ENCODE measurements around the gene PDYN.

The PDYN gene

GRCh38 chr20:1982686-1983085 is 11.2 kb downstream of the PDYN start:
- no peak overlapping the region for H3K4me3 ChIP-seq (replicated peaks in 1 of 2; ENCODE audit: low read depth in 2 of 2, low read length in 2 of 2)
- TF ChIP-seq, protein P1, sequence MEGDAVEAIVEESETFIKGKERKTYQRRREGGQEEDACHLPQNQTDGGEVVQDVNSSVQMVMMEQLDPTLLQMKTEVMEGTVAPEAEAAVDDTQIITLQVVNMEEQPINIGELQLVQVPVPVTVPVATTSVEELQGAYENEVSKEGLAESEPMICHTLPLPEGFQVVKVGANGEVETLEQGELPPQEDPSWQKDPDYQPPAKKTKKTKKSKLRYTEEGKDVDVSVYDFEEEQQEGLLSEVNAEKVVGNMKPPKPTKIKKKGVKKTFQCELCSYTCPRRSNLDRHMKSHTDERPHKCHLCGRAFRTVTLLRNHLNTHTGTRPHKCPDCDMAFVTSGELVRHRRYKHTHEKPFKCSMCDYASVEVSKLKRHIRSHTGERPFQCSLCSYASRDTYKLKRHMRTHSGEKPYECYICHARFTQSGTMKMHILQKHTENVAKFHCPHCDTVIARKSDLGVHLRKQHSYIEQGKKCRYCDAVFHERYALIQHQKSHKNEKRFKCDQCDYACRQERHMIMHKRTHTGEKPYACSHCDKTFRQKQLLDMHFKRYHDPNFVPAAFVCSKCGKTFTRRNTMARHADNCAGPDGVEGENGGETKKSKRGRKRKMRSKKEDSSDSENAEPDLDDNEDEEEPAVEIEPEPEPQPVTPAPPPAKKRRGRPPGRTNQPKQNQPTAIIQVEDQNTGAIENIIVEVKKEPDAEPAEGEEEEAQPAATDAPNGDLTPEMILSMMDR (IDR thresholded peaks at IDR 0.05; ENCODE audit: low read depth, low read length) = no peak
- DNase-seq (ENCODE audit: low read depth in 2 of 2) = no peak

DNA sequence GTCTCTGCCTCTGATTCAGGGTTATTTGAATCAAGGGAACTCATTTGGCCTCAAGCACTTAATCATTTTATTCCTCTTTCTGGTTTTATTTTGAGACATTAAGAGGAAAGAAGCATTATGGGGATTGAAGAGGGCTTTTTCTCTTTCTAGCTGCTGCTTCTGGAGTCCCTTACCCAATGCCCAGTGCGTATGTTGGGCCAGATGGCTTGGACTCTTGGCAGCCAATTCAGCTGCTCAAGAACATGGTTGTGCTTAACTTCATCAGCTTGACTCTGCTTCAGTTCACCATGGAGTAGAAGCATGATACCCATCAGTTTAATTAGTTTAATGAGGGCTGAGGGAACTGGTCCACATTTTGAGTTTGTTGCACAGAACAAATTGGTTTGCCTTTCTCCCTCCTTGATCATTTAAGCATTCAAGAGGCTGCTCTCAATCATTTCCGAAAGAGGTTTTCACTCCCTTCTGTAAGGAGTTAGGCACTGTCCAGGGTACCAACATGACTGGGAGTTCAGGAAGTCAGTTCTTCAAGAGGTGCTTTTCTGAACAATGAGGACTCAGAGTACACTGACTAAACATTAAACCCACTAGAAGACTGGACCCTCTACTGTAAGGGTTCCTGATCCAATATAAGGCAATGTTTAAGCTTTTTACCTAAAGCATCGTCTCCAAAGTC is 14.6 kb downstream of the PDYN start:
- H3K4me3 ChIP-seq (replicated peaks in 1 of 2; ENCODE audit: low read depth in 2 of 2, low read length in 2 of 2) = no peak overlapping the region
- no peak for DNase-seq (ENCODE audit: low read depth in 2 of 2)
- TF ChIP-seq, protein P1 (IDR thresholded peaks at IDR 0.05; ENCODE audit: low read depth, low read length) = no peak

- TF ChIP-seq, protein P1 (IDR thresholded peaks at IDR 0.05; ENCODE audit: low read depth, low read length) = no peak
- no peak for DNase-seq (ENCODE audit: low read depth in 2 of 2)
- H3K4me3 ChIP-seq (replicated peaks in 1 of 2; ENCODE audit: low read depth in 2 of 2, low read length in 2 of 2) = no peak overlapping the region
Observed at GRCh38 chr20:1975291-1975690, 18.6 kb downstream of the PDYN start.

GRCh38 chr20:1973601-1974440 is 20.0 kb downstream of the PDYN start:
- no peak for DNase-seq (ENCODE audit: low read depth in 2 of 2)
- TF ChIP-seq, protein P1 (IDR thresholded peaks at IDR 0.05; ENCODE audit: low read depth, low read length) = no peak
- no peak overlapping the region for H3K4me3 ChIP-seq (replicated peaks in 1 of 2; ENCODE audit: low read depth in 2 of 2, low read length in 2 of 2)

GRCh38 chr20:1971893-1972586 is 21.8 kb downstream of the PDYN start:
- no peak for DNase-seq (ENCODE audit: low read depth in 2 of 2)
- TF ChIP-seq, protein P1 (IDR thresholded peaks at IDR 0.05; ENCODE audit: low read depth, low read length) = no peak
- no peak overlapping the region for H3K4me3 ChIP-seq (replicated peaks in 1 of 2; ENCODE audit: low read depth in 2 of 2, low read length in 2 of 2)

- H3K4me3 ChIP-seq (replicated peaks in 1 of 2; ENCODE audit: low read depth in 2 of 2, low read length in 2 of 2) = no peak overlapping the region
- TF ChIP-seq, protein P1 (IDR thresholded peaks at IDR 0.05; ENCODE audit: low read depth, low read length) = no peak
- no peak for DNase-seq (ENCODE audit: low read depth in 2 of 2)
Observed at GRCh38 chr20:1968964-1969363, 24.9 kb downstream of the PDYN start.
